ENCODE data around the gene APOB.

The APOB gene

DNA sequence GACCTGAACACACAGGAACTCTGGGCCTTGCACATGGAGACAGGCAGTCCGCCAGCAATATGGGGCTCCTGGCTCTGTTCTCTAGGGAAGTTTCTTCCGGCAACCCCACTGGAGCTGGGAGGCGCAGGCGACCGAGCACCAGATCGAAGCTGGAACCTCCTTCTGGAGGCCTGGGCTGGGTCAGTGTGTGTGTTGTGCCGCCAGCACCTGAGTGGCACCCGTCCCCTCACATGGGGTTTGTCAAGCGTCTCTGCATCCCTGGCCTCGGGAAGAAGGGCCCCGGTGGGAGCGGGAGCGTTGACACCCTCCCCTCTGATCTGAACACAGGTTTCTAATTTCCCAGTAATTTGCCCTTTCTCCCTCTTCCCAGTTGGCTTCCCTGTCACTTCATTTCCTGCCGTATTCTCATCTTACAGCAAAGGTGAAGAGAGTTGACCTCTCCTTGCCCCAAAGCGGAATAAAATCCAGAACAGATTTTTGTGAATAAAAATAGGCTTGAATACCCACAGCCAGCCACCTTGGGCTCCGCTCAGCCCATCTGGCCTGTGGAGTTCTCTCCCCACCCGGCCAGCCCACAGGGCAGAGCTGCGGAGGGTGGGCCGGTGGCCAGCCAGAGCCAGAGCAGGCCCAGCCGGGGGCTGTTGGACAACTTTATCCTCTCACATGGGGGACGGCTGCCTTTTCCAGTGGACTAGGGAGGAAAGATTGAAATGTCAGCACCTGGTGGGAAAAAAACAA lies 85.9 kb downstream of the APOB start:
- no peaks in the 10 kb centered on the region for H3K9me3 ChIP-seq (ENCODE audit: control insufficient read depth in 1 of 2, low read length in 2 of 2)
- peaks cover 4% of the 10 kb centered on the region for H3K27me3 ChIP-seq (ENCODE audit: low read depth, low read length)
- no peak overlapping the region for H3K27ac ChIP-seq (ENCODE audit: low read length)
- no peaks in the 10 kb centered on the region for H3K4me1 ChIP-seq (ENCODE audit: control insufficient read depth in 1 of 2, insufficient read depth in 2 of 2, low read length in 2 of 2)
- H3K4me3 ChIP-seq (ENCODE audit: low read depth in 1 of 2, low read length in 2 of 2): no peak overlapping the region
- no peaks in the 10 kb centered on the region for H3K36me3 ChIP-seq (ENCODE audit: control insufficient read depth in 1 of 2, insufficient read depth in 2 of 2, low read length in 2 of 2)

DNA sequence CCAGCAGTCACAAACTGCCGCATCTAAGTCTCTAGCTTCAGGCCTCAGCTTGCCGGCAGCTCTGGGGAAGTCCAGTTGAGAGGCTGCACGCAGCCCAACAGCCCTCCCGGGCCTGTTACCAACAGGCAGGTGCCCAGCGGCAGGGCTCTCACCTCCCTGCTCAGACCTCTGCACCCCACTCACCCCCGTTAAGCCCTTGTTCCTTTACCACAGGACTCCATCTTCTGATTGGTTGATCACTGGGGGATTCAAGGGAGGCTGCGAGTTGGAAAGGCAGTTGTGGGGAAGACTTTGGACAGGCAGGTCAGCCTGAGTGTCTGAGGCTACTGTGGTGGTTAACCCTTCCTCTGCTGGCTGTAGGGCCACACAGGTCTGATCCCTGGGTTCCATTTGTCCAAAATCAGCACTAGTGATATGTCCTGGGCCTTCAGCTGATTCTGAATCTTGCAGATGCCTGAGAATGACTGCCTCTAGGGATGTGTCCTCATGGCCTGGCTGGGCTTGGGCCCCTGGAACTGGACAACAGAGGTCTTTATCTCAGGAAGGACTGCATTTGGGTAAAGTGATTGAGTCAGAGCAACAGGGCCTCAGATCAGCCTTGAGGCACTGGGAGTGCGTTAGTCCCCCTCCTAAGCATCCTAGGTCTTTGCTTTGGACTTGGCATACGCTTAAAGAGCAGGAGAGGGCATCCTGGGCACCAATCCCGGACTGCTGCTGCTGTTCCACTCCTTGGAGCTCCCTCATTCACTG lies 88.4 kb downstream of the APOB start:
- no peak overlapping the region for H3K4me3 ChIP-seq (ENCODE audit: low read depth in 1 of 2, low read length in 2 of 2)
- H3K27me3 ChIP-seq (ENCODE audit: low read depth, low read length): peaks cover 4% of the 10 kb centered on the region
- H3K4me1 ChIP-seq (ENCODE audit: control insufficient read depth in 1 of 2, insufficient read depth in 2 of 2, low read length in 2 of 2): no peaks in the 10 kb centered on the region
- H3K27ac ChIP-seq (ENCODE audit: low read length): no peak overlapping the region
- no peaks in the 10 kb centered on the region for H3K9me3 ChIP-seq (ENCODE audit: control insufficient read depth in 1 of 2, low read length in 2 of 2)
- H3K36me3 ChIP-seq (ENCODE audit: control insufficient read depth in 1 of 2, insufficient read depth in 2 of 2, low read length in 2 of 2): no peaks in the 10 kb centered on the region

DNA sequence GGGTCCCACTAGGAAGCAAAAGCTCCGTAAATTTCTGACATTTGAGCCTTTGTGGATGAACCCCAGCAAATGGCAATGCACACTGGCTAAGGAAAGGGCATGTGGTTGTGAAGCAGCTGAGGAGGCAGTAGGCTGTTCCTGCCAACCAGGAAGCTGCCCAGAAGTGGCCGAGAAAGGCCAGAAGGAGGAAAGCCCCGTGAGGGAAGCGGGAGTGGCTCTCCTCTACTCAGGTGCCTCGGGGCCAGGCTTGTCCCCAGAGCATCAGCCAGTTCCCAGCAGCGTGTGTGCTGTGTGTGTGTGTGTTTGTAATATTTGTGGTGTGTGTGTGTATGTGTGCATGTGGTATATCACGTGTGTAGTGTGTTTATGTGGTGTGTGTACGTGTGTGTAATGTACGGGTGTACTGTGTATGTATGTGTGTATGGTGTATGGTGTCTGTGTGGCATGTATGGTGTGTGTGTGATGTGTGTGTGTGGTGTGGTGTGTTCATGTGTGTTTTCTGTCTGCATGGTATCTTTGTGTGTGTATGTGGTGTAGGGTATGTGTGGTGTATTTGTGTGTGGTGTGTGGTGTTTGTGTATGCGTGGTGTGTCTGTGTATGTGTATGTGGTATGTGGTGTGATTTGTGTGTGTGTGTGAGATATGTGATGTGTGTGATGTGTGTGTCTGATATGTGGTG lies 90.6 kb downstream of the APOB start:
- H3K4me1 ChIP-seq (ENCODE audit: control insufficient read depth in 1 of 2, insufficient read depth in 2 of 2, low read length in 2 of 2): no peaks in the 10 kb centered on the region
- no peak overlapping the region for H3K27ac ChIP-seq (ENCODE audit: low read length)
- H3K27me3 ChIP-seq (ENCODE audit: low read depth, low read length): peaks cover 4% of the 10 kb centered on the region
- no peaks in the 10 kb centered on the region for H3K36me3 ChIP-seq (ENCODE audit: control insufficient read depth in 1 of 2, insufficient read depth in 2 of 2, low read length in 2 of 2)
- no peaks in the 10 kb centered on the region for H3K9me3 ChIP-seq (ENCODE audit: control insufficient read depth in 1 of 2, low read length in 2 of 2)
- H3K4me3 ChIP-seq (ENCODE audit: low read depth in 1 of 2, low read length in 2 of 2): no peak overlapping the region

All from muscle layer of duodenum (tissue), 2 donors.